Measurements from ENCODE around the gene MDM2. TPM values are rescaled to one million over a fixed set of nuclear protein-coding genes. Genes with fewer than 3 reads are reported as not detected.
A peak's percentile ranks its signal among the peaks of the same experiment; 100 is the strongest.

MDM2 gene
- total and polyA plus RNA-seq, 9 of the 15 experiments (the other 6 are each of a cell fraction or from before 2014, with no cell fraction given), result 13.6 to 100 (median 49.0) TPM

DNA sequence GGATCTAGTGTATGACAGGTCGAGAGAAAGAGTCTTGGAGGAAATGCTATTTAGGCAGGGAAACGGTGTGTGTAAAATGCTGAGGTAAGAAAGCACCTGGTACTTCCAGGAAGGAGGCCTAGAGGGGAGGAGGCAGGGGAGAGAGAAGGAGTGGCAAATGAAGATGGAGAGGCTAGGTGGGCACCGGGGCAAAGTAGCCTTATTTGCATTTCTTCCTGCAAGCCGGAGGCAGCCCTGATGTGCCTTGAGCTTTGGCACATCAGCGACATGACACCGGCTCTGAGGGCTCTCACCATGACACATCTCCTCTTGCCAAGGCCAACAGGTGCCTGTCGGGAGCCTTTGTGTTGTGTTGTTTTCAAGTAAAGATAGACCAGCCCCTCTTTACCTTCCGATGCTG, 63.4 kb downstream of the MDM2 start:
- Histone ChIP-seq H4K20me1 (replicated peaks; ENCODE audit: control insufficient read depth, insufficient read depth, low read length) (no peaks in the 10 kb centered on the region), H3K36me3 (ENCODE audit: control insufficient read depth, insufficient read depth, low read length) (no peaks in the 10 kb centered on the region), H2AFZ (ENCODE audit: low read depth, low read length) (no peak overlapping the region), H3K4me3 (no peak overlapping the region), H3K9me3 (replicated peaks; ENCODE audit: control insufficient read depth, insufficient read depth, low read depth, low read length) (no peaks in the 10 kb centered on the region), H3K9me1 (ENCODE audit: control insufficient read depth, insufficient read depth, low read length) (no peaks in the 10 kb centered on the region), H3K79me2 (ENCODE audit: control insufficient read depth, insufficient read depth, low read length) (no peaks in the 10 kb centered on the region), H3K27me3 (ENCODE audit: control insufficient read depth in 2 of 2, insufficient read depth in 2 of 2, low read length in 2 of 2) (peaks cover 16 to 53% of the 10 kb centered on the region in 2 experiments), H3K4me1 (replicated peaks in 1 of 2; ENCODE audit: control insufficient read depth in 2 of 2, insufficient read depth in 2 of 2, low read length in 2 of 2) (no peaks in the 10 kb centered on the region; a peak in 1 of 5 replicates), H3K27ac (ENCODE audit: extremely low read depth, low read depth, low read length) (no peak overlapping the region), H3K9ac (ENCODE audit: insufficient read depth in 1 of 2, low read depth in 2 of 2, low read length in 2 of 2) (no peak overlapping the region), H3K4me2 (ENCODE audit: insufficient read depth, low read length) (no peak overlapping the region)
- DNase-seq (ENCODE audit: extremely low read depth in 1 of 4, low spot score in 3 of 4) (no peak), FAIRE-seq (no peak), ATAC-seq (no peak)
- ChIA-PET POLR2A (no interaction called here), CTCF (ENCODE audit: low intra/inter-chr PET ratio) (no interaction called here)
- WGBS (ENCODE audit: insufficient coverage, low coverage, missing lambda C conversion rate), result under 1% methylated on average over 8 of the region's 8 CpGs
- TF ChIP-seq, protein P1, sequence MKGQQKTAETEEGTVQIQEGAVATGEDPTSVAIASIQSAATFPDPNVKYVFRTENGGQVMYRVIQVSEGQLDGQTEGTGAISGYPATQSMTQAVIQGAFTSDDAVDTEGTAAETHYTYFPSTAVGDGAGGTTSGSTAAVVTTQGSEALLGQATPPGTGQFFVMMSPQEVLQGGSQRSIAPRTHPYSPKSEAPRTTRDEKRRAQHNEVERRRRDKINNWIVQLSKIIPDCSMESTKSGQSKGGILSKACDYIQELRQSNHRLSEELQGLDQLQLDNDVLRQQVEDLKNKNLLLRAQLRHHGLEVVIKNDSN (CRISPR knock-in tag; IDR thresholded peaks at IDR 0.05), result no peak
- intact Hi-C loops (cut with micrococcal nuclease) (no loop called here), in situ Hi-C loops (cut with MboI) (loop anchor here (25.0 kb wide), 1 partner anchor 191 kb away; no protein-coding TSS in a partner anchor)
- BruUV-seq (replicated peaks), result no TSS peak

DNA sequence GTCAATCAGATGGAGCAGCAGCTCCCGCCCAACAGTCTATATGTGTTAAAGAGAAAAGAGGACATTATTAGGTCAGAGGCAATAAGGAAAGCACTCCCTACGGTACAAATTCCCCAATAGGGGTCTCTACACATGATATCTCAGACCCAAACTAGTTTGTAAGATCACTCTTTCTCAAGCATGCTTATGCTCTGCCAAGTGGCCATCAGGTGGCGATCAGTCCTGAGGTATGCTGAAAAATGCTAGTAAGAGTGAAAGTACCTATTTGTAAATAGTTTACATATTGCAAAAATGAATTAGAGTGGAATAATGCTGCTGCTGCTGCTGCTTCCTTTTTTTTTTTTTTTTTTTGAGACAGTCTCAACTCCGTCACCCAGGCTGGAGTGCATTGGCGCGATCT, 63.9 kb downstream of the MDM2 start:
- no TSS peak for BruUV-seq (replicated peaks)
- WGBS (ENCODE audit: insufficient coverage, low coverage, missing lambda C conversion rate), result 3% methylated on average over 3 of the region's 6 CpGs
- Histone ChIP-seq H3K79me2 (ENCODE audit: control insufficient read depth, insufficient read depth, low read length) (no peaks in the 10 kb centered on the region), H2AFZ (ENCODE audit: low read depth, low read length) (no peak overlapping the region), H3K27ac (ENCODE audit: extremely low read depth, low read depth, low read length) (no peak overlapping the region), H3K4me1 (replicated peaks in 1 of 2; ENCODE audit: control insufficient read depth in 2 of 2, insufficient read depth in 2 of 2, low read length in 2 of 2) (no peaks in the 10 kb centered on the region; a peak in 1 of 5 replicates), H3K9me3 (replicated peaks; ENCODE audit: control insufficient read depth, insufficient read depth, low read depth, low read length) (no peaks in the 10 kb centered on the region), H3K9me1 (ENCODE audit: control insufficient read depth, insufficient read depth, low read length) (no peaks in the 10 kb centered on the region), H3K9ac (ENCODE audit: insufficient read depth in 1 of 2, low read depth in 2 of 2, low read length in 2 of 2) (no peak overlapping the region), H3K27me3 (ENCODE audit: control insufficient read depth in 2 of 2, insufficient read depth in 2 of 2, low read length in 2 of 2) (peaks cover 17 to 59% of the 10 kb centered on the region in 2 experiments), H3K4me3 (no peak overlapping the region), H3K4me2 (ENCODE audit: insufficient read depth, low read length) (no peak overlapping the region), H4K20me1 (replicated peaks; ENCODE audit: control insufficient read depth, insufficient read depth, low read length) (no peaks in the 10 kb centered on the region), H3K36me3 (ENCODE audit: control insufficient read depth, insufficient read depth, low read length) (no peaks in the 10 kb centered on the region)
- intact Hi-C loops (cut with micrococcal nuclease), result no loop called here
- peak in 1 of 4 experiments; percentile 12 for DNase-seq (ENCODE audit: extremely low read depth in 1 of 4, low spot score in 3 of 4)
- ChIA-PET CTCF (ENCODE audit: low intra/inter-chr PET ratio) (no interaction called here), POLR2A (no interaction called here)
- FAIRE-seq, result no peak
- in situ Hi-C loops (cut with MboI), result loop anchor here (25.0 kb wide), 1 partner anchor 190 kb away; no protein-coding TSS in a partner anchor
- peak; percentile 54; the same call in 1 of the 3 replicates for ATAC-seq
- TF ChIP-seq, protein P2, sequence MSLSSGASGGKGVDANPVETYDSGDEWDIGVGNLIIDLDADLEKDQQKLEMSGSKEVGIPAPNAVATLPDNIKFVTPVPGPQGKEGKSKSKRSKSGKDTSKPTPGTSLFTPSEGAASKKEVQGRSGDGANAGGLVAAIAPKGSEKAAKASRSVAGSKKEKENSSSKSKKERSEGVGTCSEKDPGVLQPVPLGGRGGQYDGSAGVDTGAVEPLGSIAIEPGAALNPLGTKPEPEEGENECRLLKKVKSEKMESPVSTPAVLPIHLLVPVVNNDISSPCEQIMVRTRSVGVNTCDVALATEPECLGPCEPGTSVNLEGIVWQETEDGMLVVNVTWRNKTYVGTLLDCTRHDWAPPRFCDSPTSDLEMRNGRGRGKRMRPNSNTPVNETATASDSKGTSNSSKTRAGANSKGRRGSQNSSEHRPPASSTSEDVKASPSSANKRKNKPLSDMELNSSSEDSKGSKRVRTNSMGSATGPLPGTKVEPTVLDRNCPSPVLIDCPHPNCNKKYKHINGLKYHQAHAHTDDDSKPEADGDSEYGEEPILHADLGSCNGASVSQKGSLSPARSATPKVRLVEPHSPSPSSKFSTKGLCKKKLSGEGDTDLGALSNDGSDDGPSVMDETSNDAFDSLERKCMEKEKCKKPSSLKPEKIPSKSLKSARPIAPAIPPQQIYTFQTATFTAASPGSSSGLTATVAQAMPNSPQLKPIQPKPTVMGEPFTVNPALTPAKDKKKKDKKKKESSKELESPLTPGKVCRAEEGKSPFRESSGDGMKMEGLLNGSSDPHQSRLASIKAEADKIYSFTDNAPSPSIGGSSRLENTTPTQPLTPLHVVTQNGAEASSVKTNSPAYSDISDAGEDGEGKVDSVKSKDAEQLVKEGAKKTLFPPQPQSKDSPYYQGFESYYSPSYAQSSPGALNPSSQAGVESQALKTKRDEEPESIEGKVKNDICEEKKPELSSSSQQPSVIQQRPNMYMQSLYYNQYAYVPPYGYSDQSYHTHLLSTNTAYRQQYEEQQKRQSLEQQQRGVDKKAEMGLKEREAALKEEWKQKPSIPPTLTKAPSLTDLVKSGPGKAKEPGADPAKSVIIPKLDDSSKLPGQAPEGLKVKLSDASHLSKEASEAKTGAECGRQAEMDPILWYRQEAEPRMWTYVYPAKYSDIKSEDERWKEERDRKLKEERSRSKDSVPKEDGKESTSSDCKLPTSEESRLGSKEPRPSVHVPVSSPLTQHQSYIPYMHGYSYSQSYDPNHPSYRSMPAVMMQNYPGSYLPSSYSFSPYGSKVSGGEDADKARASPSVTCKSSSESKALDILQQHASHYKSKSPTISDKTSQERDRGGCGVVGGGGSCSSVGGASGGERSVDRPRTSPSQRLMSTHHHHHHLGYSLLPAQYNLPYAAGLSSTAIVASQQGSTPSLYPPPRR (CRISPR knock-in tag; IDR thresholded peaks at IDR 0.05; ENCODE audit: borderline replicate concordance), result no peak
- TF ChIP-seq, protein P3, sequence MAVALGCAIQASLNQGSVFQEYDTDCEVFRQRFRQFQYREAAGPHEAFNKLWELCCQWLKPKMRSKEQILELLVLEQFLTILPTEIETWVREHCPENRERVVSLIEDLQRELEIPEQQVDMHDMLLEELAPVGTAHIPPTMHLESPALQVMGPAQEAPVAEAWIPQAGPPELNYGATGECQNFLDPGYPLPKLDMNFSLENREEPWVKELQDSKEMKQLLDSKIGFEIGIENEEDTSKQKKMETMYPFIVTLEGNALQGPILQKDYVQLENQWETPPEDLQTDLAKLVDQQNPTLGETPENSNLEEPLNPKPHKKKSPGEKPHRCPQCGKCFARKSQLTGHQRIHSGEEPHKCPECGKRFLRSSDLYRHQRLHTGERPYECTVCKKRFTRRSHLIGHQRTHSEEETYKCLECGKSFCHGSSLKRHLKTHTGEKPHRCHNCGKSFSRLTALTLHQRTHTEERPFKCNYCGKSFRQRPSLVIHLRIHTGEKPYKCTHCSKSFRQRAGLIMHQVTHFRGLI (CRISPR knock-in tag; IDR thresholded peaks at IDR 0.05), result no peak
- peak in 1 of 2 experiments; percentile 40; a peak in 1 of 4 replicates for TF ChIP-seq RAD21 (CRISPR knock-in tag; conservative IDR thresholded peaks at IDR 0.05 in 1 of 2, IDR thresholded peaks at IDR 0.05 in 1 of 2)
- TF ChIP-seq, protein P4, sequence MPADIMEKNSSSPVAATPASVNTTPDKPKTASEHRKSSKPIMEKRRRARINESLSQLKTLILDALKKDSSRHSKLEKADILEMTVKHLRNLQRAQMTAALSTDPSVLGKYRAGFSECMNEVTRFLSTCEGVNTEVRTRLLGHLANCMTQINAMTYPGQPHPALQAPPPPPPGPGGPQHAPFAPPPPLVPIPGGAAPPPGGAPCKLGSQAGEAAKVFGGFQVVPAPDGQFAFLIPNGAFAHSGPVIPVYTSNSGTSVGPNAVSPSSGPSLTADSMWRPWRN (IDR thresholded peaks at IDR 0.05; ENCODE audit: low read depth), result no peak

Measured in K562 (cell line).